HCT116 (cell line): ENCODE results near the gene BEX4.

Source experiments
- ATF3 ChIP-seq: IDR thresholded peaks from 2 replicates; pipeline ENCODE4 v1.6.1; 2012
- CEBPB ChIP-seq: IDR thresholded peaks from 2 replicates; pipeline ENCODE4 v1.6.1; 2012; ENCODE audit warnings: low read depth
- CTCF ChIP-seq, 3 experiments: fragments of 200-600 bp in 1 of 3; sonication (generic) in 1 of 3; IDR thresholded peaks in 2 of 3; conservative IDR thresholded peaks in 1 of 3; 2 replicates each; pipeline ENCODE4 v1.5.1; 2012 to 2017; ENCODE audit warnings: low read depth in 2 of 3, low read length in 2 of 3, antibody characterized with exemption in 1 of 3, borderline replicate concordance in 1 of 3, control low read depth in 1 of 3, mild to moderate bottlenecking in 1 of 3, mixed read lengths in 1 of 3, mixed run types in 1 of 3, moderate library complexity in 1 of 3; ENCODE audit not compliant: insufficient read depth in 1 of 3
- ELF1 ChIP-seq: IDR thresholded peaks from 2 replicates; pipeline ENCODE4 v1.6.1; 2012; ENCODE audit warnings: low read depth, borderline replicate concordance
- EZH2 ChIP-seq: fragments of 200-600 bp; sonication (generic); IDR thresholded peaks from 2 replicates; pipeline ENCODE4 v1.6.1; 2017; ENCODE audit warnings: antibody characterized with exemption, mixed run types
- EZH2phosphoT487 ChIP-seq: fragments of 200-600 bp; IDR thresholded peaks from 2 replicates; pipeline ENCODE4 v1.6.1; 2018; ENCODE audit warnings: antibody characterized with exemption, borderline replicate concordance
- MAX ChIP-seq: IDR thresholded peaks from 2 replicates; pipeline ENCODE4 v1.6.1; 2012
- POLR2A ChIP-seq: IDR thresholded peaks from 2 replicates; pipeline ENCODE4 v1.7.0; 2011; ENCODE audit warnings: borderline replicate concordance; ENCODE audit not compliant: insufficient read depth, insufficient read length; ENCODE audit errors: extremely low read depth
- POLR2AphosphoS5 ChIP-seq: IDR thresholded peaks from 2 replicates; pipeline ENCODE4 v1.6.1; 2011; ENCODE audit warnings: mild to moderate bottlenecking, low read depth, low read length, moderate library complexity
- RAD21 ChIP-seq: IDR thresholded peaks from 2 replicates; pipeline ENCODE4 v1.6.1; 2012; ENCODE audit warnings: low read depth, mild to moderate bottlenecking
- REST ChIP-seq: IDR thresholded peaks from 2 replicates; pipeline ENCODE4 v1.6.1; 2012; ENCODE audit warnings: low read depth
- SIN3A ChIP-seq: IDR thresholded peaks from 2 replicates; pipeline ENCODE4 v1.6.1; 2012; ENCODE audit warnings: low read depth
- ZBTB33 ChIP-seq: IDR thresholded peaks from 2 replicates; pipeline ENCODE4 v1.6.1; 2011; ENCODE audit warnings: mild to moderate bottlenecking, low read length, moderate library complexity; ENCODE audit not compliant: insufficient replicate concordance; ENCODE audit errors: extremely low read depth

- TF ChIP-seq POLR2A (no peak), EZH2 (no peak), REST (no peak), CTCF (IDR thresholded peaks at IDR 0.05 in 2 of 3, conservative IDR thresholded peaks at IDR 0.05 in 1 of 3; ENCODE audit: borderline replicate concordance in 1 of 3, insufficient read depth in 1 of 3, low read depth in 2 of 3, low read length in 2 of 3) (no peak), ATF3 (no peak), ZBTB33 (no peak), RAD21 (no peak), MAX (no peak), POLR2AphosphoS5 (no peak), EZH2phosphoT487 (no peak), CEBPB (no peak), ELF1 (no peak), SIN3A (no peak)
Observed at GRCh38 chrX:103236296-103236695, 21.4 kb downstream of the BEX4 start.
